RWPE1 (cell line): ENCODE measurements around the gene TSHZ2.
"Not testable (repeated sequence)": the region's sequence is repeated elsewhere in the genome, so short reads cannot be mapped to it uniquely, and the experiment has no call there.

ENCODE experiments used
- CTCF ChIA-PET: fragments of 350-600 bp; sonication (Branson Sonifier 250); formaldehyde crosslinking; extraction: SDS; loops from one replicate; lab custom pipeline; 2021; lab: Yijun Ruan, JAX
- POLR2A ChIA-PET: fragments of 400-600 bp; formaldehyde crosslinking; extraction: SDS; loops from one replicate; lab custom pipeline; 2020; ENCODE audit warnings: antibody characterized with exemption; ENCODE audit not compliant: low non-redundant PET; lab: Yijun Ruan, JAX
- DNase-seq: peaks from one replicate; pipeline ENCODE4 v3.0.0; 2012; ENCODE audit warnings: low spot score
- H3K27ac ChIP-seq: fragments of 450-650 bp; 2 replicates; pipeline ENCODE4 v1.5.1; 2017
- CTCF ChIP-seq: fragments of 450-650 bp; conservative IDR thresholded peaks from 2 replicates; pipeline ENCODE4 v1.5.1; 2017; ENCODE audit warnings: low read depth, mild to moderate bottlenecking

TSHZ2 gene

GRCh38 chr20:53017206-53017605 lies 45.0 kb downstream of the TSHZ2 start:
- no peak overlapping the region for H3K27ac ChIP-seq
- CTCF ChIA-PET: no interaction called here
- no peak for DNase-seq
- TF ChIP-seq CTCF: no peak
- POLR2A ChIA-PET: no interaction called here

DNA sequence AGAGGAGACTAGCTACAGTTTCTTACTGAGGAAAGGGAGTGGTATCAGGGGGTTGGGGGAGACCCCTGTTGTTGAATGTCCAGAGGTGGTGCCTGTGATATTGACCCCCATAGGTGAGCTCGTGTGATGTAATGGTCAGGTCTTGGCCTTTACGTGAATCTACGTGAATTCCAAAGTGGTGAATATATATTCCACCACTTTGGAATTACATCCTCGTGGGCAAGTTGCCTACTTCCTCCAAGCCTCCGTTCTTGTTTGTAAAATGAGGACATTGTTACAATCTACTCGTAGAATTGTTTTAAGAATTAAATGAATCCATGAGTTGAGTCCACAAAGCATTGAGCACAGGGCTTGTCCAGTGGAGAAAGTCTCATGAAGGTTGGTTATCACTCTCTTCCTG lies 47.3 kb downstream of the TSHZ2 start:
- CTCF ChIA-PET: interaction anchor here (0.6 kb wide), 1 partner anchor 37 kb away, joined by 4 read pairs; no protein-coding TSS in a partner anchor
- peak; percentile 14 for DNase-seq
- no peak overlapping the region for H3K27ac ChIP-seq
- POLR2A ChIA-PET: no interaction called here
- TF ChIP-seq CTCF: no peak

DNA sequence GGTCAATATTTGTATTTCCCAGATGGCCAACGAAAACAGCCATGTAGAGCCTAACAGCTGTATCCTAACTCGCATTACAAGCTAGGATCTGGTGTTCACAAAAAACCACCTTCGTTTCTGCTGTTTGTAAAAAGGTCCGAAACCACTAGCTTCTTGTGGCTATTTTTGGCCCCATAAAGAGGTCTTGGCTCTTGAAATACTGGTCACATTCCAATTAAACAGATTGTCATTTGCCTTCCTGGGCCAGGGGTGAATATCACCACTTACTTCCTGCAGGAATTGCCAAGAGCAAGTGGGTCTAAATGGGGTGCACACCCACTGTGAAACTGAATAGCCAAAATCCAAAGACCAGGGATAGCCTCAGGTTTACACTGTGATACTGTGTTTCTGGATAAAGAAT lies 48.2 kb downstream of the TSHZ2 start:
- no peak for DNase-seq
- no peak for TF ChIP-seq CTCF
- ChIA-PET CTCF (interaction anchor here (0.6 kb wide), 1 partner anchor 62 kb away, joined by 3 read pairs; no protein-coding TSS in a partner anchor), POLR2A (no interaction called here)
- H3K27ac ChIP-seq: no peak overlapping the region

DNA sequence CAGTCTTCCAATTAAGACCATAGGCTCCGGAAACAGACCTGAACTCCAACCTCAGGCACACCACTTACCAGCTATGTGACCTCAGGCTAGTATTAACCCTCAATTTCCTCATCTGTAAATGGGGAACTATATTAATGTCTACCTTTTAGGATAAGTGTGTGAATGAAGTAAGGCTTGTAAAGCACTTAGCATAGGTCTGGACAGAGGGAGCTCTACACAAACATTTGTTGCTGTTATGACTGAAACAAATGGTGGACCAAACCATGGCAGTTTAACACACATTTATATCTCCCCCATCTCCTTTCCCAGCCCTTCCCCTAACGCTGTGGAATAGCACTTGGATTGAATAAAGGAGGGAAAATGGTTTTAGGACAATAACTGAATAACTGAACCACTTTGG lies 48.7 kb downstream of the TSHZ2 start:
- DNase-seq: no peak
- H3K27ac ChIP-seq: no peak overlapping the region
- CTCF ChIA-PET: interaction anchor here (0.6 kb wide), 1 partner anchor 63 kb away, joined by 3 read pairs; no protein-coding TSS in a partner anchor
- no peak for TF ChIP-seq CTCF
- POLR2A ChIA-PET: no interaction called here

- no peak overlapping the region for H3K27ac ChIP-seq
- CTCF ChIA-PET: no interaction called here
- POLR2A ChIA-PET: no interaction called here
- no peak for TF ChIP-seq CTCF
- peak; percentile 54 for DNase-seq
Observed at GRCh38 chr20:53021934-53022333, 49.8 kb downstream of the TSHZ2 start.

DNA sequence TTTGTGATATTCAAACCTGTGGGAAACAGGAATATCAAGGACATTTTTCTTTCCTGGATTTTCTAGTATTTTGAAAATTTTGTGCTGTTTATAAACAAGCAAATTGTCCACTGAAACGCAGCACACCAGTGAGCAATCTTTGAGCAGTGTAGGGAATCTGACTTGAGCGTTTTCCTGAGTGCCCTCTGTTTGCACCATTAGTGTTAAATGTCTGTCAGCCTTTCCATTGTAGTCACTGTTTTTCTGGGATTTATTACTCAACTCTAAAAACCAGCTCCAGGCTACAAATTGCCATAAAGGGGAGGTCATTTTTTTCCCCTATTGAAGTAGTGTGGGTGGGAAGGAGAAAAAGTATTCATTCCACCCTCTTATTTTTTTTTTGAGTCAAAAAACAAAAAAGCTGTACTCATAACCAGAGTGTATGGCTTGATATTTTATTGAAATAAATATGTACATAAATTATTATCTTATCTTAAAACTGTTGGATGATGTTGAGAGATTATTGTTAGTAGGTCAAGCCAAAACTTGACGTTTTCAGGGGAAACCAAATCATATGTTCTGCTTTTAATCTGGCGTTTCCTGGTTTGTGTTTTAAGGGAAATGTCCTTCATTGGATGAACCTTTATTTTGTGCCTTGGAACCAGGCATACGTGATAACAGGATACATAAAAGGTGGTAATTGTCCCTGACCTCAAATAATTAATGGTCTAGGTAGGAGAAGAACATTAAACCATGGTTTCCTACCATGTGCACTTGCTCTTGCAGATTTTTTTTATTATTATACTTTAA lies 51.8 kb downstream of the TSHZ2 start:
- no peak for DNase-seq
- TF ChIP-seq CTCF: no peak
- H3K27ac ChIP-seq: no peak overlapping the region
- POLR2A ChIA-PET: no interaction called here
- CTCF ChIA-PET: no interaction called here

DNA sequence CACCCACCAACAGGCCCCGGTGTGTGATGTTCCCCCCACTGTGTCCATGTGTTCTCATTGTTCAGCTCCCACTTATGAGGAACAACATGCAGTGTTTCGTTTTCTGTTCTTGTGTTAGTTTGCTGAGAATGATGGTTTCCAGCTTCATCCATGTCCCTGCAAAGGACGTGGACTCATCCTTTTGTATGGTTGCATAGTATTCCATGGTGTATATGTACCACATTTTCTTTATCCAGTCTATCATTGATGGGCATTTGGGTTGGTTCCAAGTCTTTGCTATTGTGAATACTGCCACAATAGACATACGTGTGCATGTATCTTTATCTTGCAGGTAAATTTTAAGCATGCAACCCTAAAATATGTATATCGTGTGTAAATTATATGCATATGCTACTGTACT lies 52.5 kb downstream of the TSHZ2 start:
- H3K27ac ChIP-seq, DNase-seq, POLR2A ChIA-PET: not testable (repeated sequence)
- CTCF ChIA-PET: interaction anchor here (0.6 kb wide), 1 partner anchor 330 kb away, joined by 3 read pairs; no protein-coding TSS in a partner anchor
